A673 (cell line): ENCODE data around the gene MIF. TPM values are rescaled to one million over a fixed set of nuclear protein-coding genes. Genes with fewer than 3 reads are reported as not detected.

Experiments
- Bru-seq: library from RNA; stranded (reverse); fragments of 400-500 nt; gene quantifications from one replicate; lab custom pipeline; 2021; lab: Mats Ljungman, UMichigan
- BruChase-seq, 2 experiments: library from RNA; stranded (reverse); fragments of 400-500 nt; gene quantifications; one replicate each; lab custom pipeline; 2021; lab: Mats Ljungman, UMichigan
- BruUV-seq: library from RNA; stranded (reverse); fragments of 400-500 nt; replicated peaks from 2 replicates; lab custom pipeline; 2021; lab: Mats Ljungman, UMichigan
- CTCF ChIA-PET: fragments of 300-600 bp; sonication (Branson Sonifier 250); formaldehyde crosslinking; loops from one replicate; lab custom pipeline; 2022; ENCODE audit warnings: antibody characterized with exemption; lab: Charles Lee
- POLR2A ChIA-PET: fragments of 300-600 bp; sonication (Branson Sonifier 250); formaldehyde crosslinking; loops from one replicate; lab custom pipeline; 2022; ENCODE audit warnings: antibody characterized with exemption; ENCODE audit not compliant: low non-redundant PET; lab: Charles Lee
- DNase-seq: peaks from one replicate; pipeline ENCODE4 v3.0.0-alpha.2; 2015; ENCODE audit warnings: low spot score
- H3K27ac ChIP-seq: fragments of 200-600 bp; sonication (generic); 2 replicates; pipeline ENCODE4 v1.5.1; 2016; ENCODE audit warnings: mixed run types, low read depth, mild to moderate bottlenecking, mixed read lengths, antibody characterized with exemption, low read length; ENCODE audit not compliant: poor library complexity, severe bottlenecking
- H3K27me3 ChIP-seq: fragments of 200-600 bp; sonication (generic); replicated peaks from 2 replicates; pipeline ENCODE4 v1.6.1; 2017; ENCODE audit warnings: mixed run types, low read depth, mild to moderate bottlenecking, mixed read lengths, antibody characterized with exemption, low read length; ENCODE audit not compliant: insufficient read depth, poor library complexity
- H3K36me3 ChIP-seq: fragments of 200-600 bp; sonication (generic); 2 replicates; pipeline ENCODE4 v1.6.1; 2016; ENCODE audit warnings: mixed run types, mild to moderate bottlenecking, mixed read lengths, antibody characterized with exemption, low read length; ENCODE audit not compliant: insufficient read depth, poor library complexity, severe bottlenecking
- H3K4me1 ChIP-seq: fragments of 200-600 bp; sonication (generic); 2 replicates; pipeline ENCODE4 v1.6.1; 2017; ENCODE audit warnings: mixed run types, mild to moderate bottlenecking, mixed read lengths, antibody characterized with exemption, low read length; ENCODE audit not compliant: insufficient read depth, poor library complexity, severe bottlenecking
- H3K4me3 ChIP-seq: fragments of 200-600 bp; sonication (generic); 2 replicates; pipeline ENCODE4 v1.5.1; 2016; ENCODE audit warnings: low read depth, mixed run types, mild to moderate bottlenecking, mixed read lengths, low read length; ENCODE audit not compliant: poor library complexity, severe bottlenecking
- H3K9me3 ChIP-seq: fragments of 200-600 bp; sonication (generic); 2 replicates; pipeline ENCODE4 v1.6.1; 2016; ENCODE audit warnings: mixed run types, low read depth, mild to moderate bottlenecking, mixed read lengths, antibody characterized with exemption, low read length; ENCODE audit not compliant: poor library complexity, severe bottlenecking
- CTCF ChIP-seq: fragments of 300-800, 200-600 bp; sonication (generic); conservative IDR thresholded peaks from 2 replicates; pipeline ENCODE4 v1.5.1; 2017; ENCODE audit warnings: low read depth, mild to moderate bottlenecking, antibody characterized with exemption, low read length, moderate library complexity, mixed read lengths
- EZH2 ChIP-seq: fragments of 200-600 bp; sonication (generic); IDR thresholded peaks from 2 replicates; pipeline ENCODE4 v1.6.1; 2017; ENCODE audit warnings: borderline replicate concordance, low read depth, mild to moderate bottlenecking, mixed read lengths, antibody characterized with exemption, low read length; ENCODE audit not compliant: poor library complexity, severe bottlenecking
- intact Hi-C: fragments of 100-400 bp; cut with micrococcal nuclease; formaldehyde crosslinking; loops from one replicate; pipeline ENCODE4 v1.10.0; 2022; ENCODE audit not compliant: unreplicated experiment
- long read RNA-seq: library from polyadenylated mRNA; stranded (forward); transcript quantifications from one replicate; pipeline ENCODE4 v2.0.0, GENCODE V29; 2022
- total RNA-seq: library from RNA; stranded (reverse); gene quantifications from 2 replicates; pipeline ENCODE4 v1.2.3, GENCODE V29; 2021

The MIF gene
- total RNA-seq (802 and 864 TPM in 2 replicates), Bru-seq, nascent RNA (percentile 96 among the genes with signal in this experiment), BruChase-seq, experiment 1, labeled RNA remaining after a 2-hour chase (percentile 88 among the genes with signal in this experiment), BruChase-seq, experiment 2, labeled RNA remaining after a 6-hour chase (percentile 95 among the genes with signal in this experiment)
- long read RNA-seq, transcript MIF-201 (3 exons, 939 nt): major isoform, 1,133 of 1,183 reads
- long read RNA-seq, transcript MIF-203 (2 exons, 435 nt): minor isoform, 8 of 1,183 reads
- long read RNA-seq, transcript MIF-202 (2 exons, 589 nt): minor isoform, 35 of 1,183 reads
- long read RNA-seq, partial matches to known transcripts: 0 of 1,183 reads
- long read RNA-seq, other reads (novel, unspliced or antisense): 7 of 1,183 reads

- POLR2A ChIA-PET: interaction anchor here (0.5 to 0.6 kb wide), 2 partner anchors 682 to 769 kb away, joined by 3 to 4 read pairs; no protein-coding TSS in a partner anchor
- TF ChIP-seq EZH2 (no peak), CTCF (peak; percentile 75)
Observed at GRCh38 chr22:23893945-23894709, at the start of gene MIF. Gene MIF, plus strand, starts transcription at chr22:23894383. Its CDS starts 92 bp downstream, at chr22:23894475.

GRCh38 chr22:23844739-23845202 lies 49.4 kb upstream of the MIF start:
- Histone ChIP-seq H3K9me3 (no peaks in the 10 kb centered on the region), H3K27me3 (no peaks in the 10 kb centered on the region), H3K4me1 (peaks cover 4% of the 10 kb centered on the region), H3K36me3 (no peaks in the 10 kb centered on the region), H3K4me3 (no peak overlapping the region), H3K27ac (no peak overlapping the region)
- DNase-seq: no peak
- intact Hi-C loops: loop anchor here (5.0 kb wide), 2 partner anchors 77 to 302 kb away; partner anchors contain the start of gene CHCHD10
- POLR2A ChIA-PET: no interaction called here
- TF ChIP-seq EZH2 (no peak), CTCF (no peak)
- no TSS peak for BruUV-seq
- CTCF ChIA-PET: no interaction called here

More at GRCh38 chr22:23893945-23894709, at the start of gene MIF:
- CTCF ChIA-PET: interaction anchor here (0.6 to 0.9 kb wide), 6 partner anchors 27 to 281 kb away, joined by 3 to 7 read pairs (median 3); no protein-coding TSS in a partner anchor
- Histone ChIP-seq H3K4me3 (peak within 1 kb of the TSS; percentile 96), H3K27me3 (no peaks in the 10 kb centered on the region), H3K36me3 (peaks cover 22% of the 10 kb centered on the region), H3K27ac (peak within 1 kb of the TSS; percentile 95), H3K4me1 (peaks cover 14% of the 10 kb centered on the region), H3K9me3 (no peaks in the 10 kb centered on the region)
- DNase-seq: peak; percentile 96
- intact Hi-C loops: no loop called here
- no TSS peak for BruUV-seq
